ENCODE results near the gene P2RX3.

GRCh38 chr11:57307666-57308270 is 30.4 kb upstream of the P2RX3 start:
- TF ChIP-seq PAX5 (IDR thresholded peaks at IDR 0.05; ENCODE audit: insufficient read depth, low read length, severe bottlenecking) (no peak), POLR2A (IDR thresholded peaks at IDR 0.05; ENCODE audit: low read depth, low read length) (no peak), POLR2AphosphoS5 (IDR thresholded peaks at IDR 0.05; ENCODE audit: low read depth, low read length) (no peak), TAF1 (IDR thresholded peaks at IDR 0.05; ENCODE audit: low read depth, low read length) (no peak)
